Esophagus squamous epithelium (tissue), 5 donors: ENCODE data around the gene FPR2. TPM values are rescaled to one million over a fixed set of nuclear protein-coding genes. Genes with fewer than 3 reads are reported as not detected.

Source experiments
- DNase-seq: peaks from one replicate; lab custom pipeline; 2025; lab: John Stamatoyannopoulos, UW
- H3K27ac ChIP-seq, 4 donors: fragments of 200-600 bp; sonication (generic); one replicate each; pipeline ENCODE4 v1.5.1; 2016 to 2019; ENCODE audit warnings: mild to moderate bottlenecking in 1 of 4
- H3K27me3 ChIP-seq, 4 donors: fragments of 200-600 bp; sonication (generic); 1 replicate in 3 of 4; 2 replicates in 1 of 4; pipeline versions ENCODE4 v1.5.1 to v1.6.0; 2017 to 2021; ENCODE audit warnings: antibody characterized with exemption in 1 of 4
- H3K36me3 ChIP-seq, 3 donors: fragments of 200-600 bp; sonication (generic); one replicate each; pipeline ENCODE4 v1.5.1; 2016 to 2019
- H3K4me1 ChIP-seq, 3 donors: fragments of 200-600 bp; sonication (generic); one replicate each; pipeline ENCODE4 v1.5.1; 2017 to 2019
- H3K4me3 ChIP-seq, 4 donors: fragments of 200-600 bp; sonication (generic); 1 replicate in 3 of 4; 2 replicates in 1 of 4; pipeline ENCODE4 v1.5.1; 2016 to 2019; ENCODE audit warnings: mild to moderate bottlenecking in 2 of 4, moderate library complexity in 1 of 4
- H3K9me3 ChIP-seq, 3 donors: fragments of 200-600 bp; sonication (generic); one replicate each; pipeline ENCODE4 v1.5.1; 2016 to 2019
- CTCF ChIP-seq, 6 experiments: fragments of 450-650 bp in 4 of 6; fragments of 200-600 bp in 2 of 6; sonication (generic) in 2 of 6; IDR thresholded peaks; one replicate each; pipeline ENCODE4 v1.5.1; 2016 to 2019; ENCODE audit warnings: antibody characterized with exemption in 6 of 6, mild to moderate bottlenecking in 4 of 6, moderate library complexity in 4 of 6
- POLR2A ChIP-seq, 4 donors: fragments of 450-650 bp; IDR thresholded peaks; one replicate each; pipeline ENCODE4 v1.6.1; 2017; ENCODE audit warnings: antibody characterized with exemption in 4 of 4, mild to moderate bottlenecking in 4 of 4, moderate library complexity in 3 of 4
- WGBS, 2 donors: methylation state at CpG; one replicate each; pipeline ENCODE4 v1.1.5; 2018; 5-methylcytosine and 5-hydroxymethylcytosine counted together
- intact Hi-C: fragments of 100-400 bp; cut with DNase I; formaldehyde crosslinking; loops from one replicate; pipeline ENCODE4 v1.15.0; 2022
- total RNA-seq, 4 donors: library from RNA; depleted of rRNA; stranded (reverse); fragments of >200 nt; gene quantifications; one replicate each; pipeline ENCODE4 v1.1.0, GENCODE V29; 2016
- donor health status: DM: yes; HTN: yes; CAD: no.

FPR2 gene
- 1 to 10 TPM in 1 of 4 donors, under 1 TPM in 1, not detected in 2; 0.79 to 2.2 TPM for total RNA-seq

GRCh38 chr19:51760697-51761356 lies at the start of gene FPR2:
Gene FPR2 (plus strand): TSS chr19:51761180. CDS start chr19:51768659, 7,479 bp downstream.
- no peaks in the 10 kb centered on the region for H3K36me3 ChIP-seq
- H3K4me1 ChIP-seq, result no peaks in the 10 kb centered on the region
- H3K27me3 ChIP-seq, result peaks cover 0 to 21% (median 0%) of the 10 kb centered on the region in 4 donors
- H3K9me3 ChIP-seq, result no peaks in the 10 kb centered on the region
- DNase-seq, result no peak
- no peak within 1 kb of the TSS for H3K4me3 ChIP-seq
- 54 to 56% methylated on average over 8 of the region's 8 CpGs for WGBS, 2 donors
- TF ChIP-seq CTCF (IDR thresholded peaks at IDR 0.05) (no peak), POLR2A (IDR thresholded peaks at IDR 0.05) (no peak)
- H3K27ac ChIP-seq, result no peak within 1 kb of the TSS
- intact Hi-C loops, result no loop called here

- peaks cover 0 to 2% (median 0%) of the 10 kb centered on the region in 3 donors for H3K36me3 ChIP-seq
- intact Hi-C loops, result loop anchor here (10.0 kb wide), 1 partner anchor 63 kb away; no protein-coding TSS in a partner anchor
- no peak overlapping the region for H3K4me3 ChIP-seq
- DNase-seq, result no peak
- H3K4me1 ChIP-seq, result no peaks in the 10 kb centered on the region
- no peak for TF ChIP-seq CTCF (IDR thresholded peaks at IDR 0.05)
- TF ChIP-seq POLR2A (IDR thresholded peaks at IDR 0.05), result no peak
- H3K27ac ChIP-seq, result no peak overlapping the region
- WGBS, 2 donors, result 67 to 92% methylated on average over 1 of the region's 1 CpG
- no peaks in the 10 kb centered on the region for H3K9me3 ChIP-seq
- H3K27me3 ChIP-seq, result peaks cover 0 to 22% (median 0%) of the 10 kb centered on the region in 4 donors
Measured at GRCh38 chr19:51711702-51712101, 49.3 kb upstream of the FPR2 start.

DNA sequence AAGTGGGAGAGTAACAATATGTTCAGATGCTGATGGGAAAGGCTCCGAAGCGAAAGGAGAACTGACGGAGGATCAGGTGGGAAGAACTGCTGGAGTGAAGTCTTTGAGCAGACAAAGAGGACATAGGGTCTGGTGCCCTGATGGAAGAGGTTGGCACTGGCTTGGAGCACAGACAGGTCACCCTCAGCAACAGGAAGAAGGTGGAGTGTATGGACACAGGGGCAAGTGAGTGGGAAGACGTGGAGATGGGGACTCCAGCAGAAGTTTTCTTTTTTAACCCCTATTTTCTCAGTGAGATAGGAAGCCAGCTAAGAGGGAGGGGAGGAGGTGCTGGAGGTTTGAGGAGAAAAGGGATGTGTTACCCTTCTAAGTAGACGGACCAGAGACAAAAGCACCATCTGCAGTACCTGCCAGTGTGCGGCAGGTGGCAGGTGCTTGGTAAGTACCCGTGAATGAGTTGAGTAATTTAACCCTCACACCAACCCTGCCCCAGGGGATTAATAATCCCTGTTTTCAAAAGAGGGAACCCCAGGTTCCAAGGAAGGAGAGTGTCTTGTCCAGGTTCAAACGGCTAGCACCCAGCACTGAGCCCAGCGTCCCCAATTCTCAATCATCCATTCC lies 48.4 kb upstream of the FPR2 start:
- Histone ChIP-seq H3K4me1 (no peaks in the 10 kb centered on the region), H3K9me3 (no peaks in the 10 kb centered on the region), H3K36me3 (no peaks in the 10 kb centered on the region), H3K4me3 (no peak overlapping the region), H3K27ac (no peak overlapping the region), H3K27me3 (peaks cover 0 to 30% (median 0%) of the 10 kb centered on the region in 4 donors)
- TF ChIP-seq CTCF (IDR thresholded peaks at IDR 0.05) (peak in 5 of 6 experiments; percentile 45 to 69 (median 57)), POLR2A (IDR thresholded peaks at IDR 0.05) (no peak)
- intact Hi-C loops, result loop anchor here (10.0 kb wide), 1 partner anchor 62 kb away; no protein-coding TSS in a partner anchor
- no peak for DNase-seq
- 39 to 40% methylated on average over 9 of the region's 9 CpGs for WGBS, 2 donors

- WGBS, 2 donors, result 92 to 94% methylated on average over 16 to 42 of the region's 74 CpGs
- no peak overlapping the region for H3K4me3 ChIP-seq
- no peaks in the 10 kb centered on the region for H3K4me1 ChIP-seq
- no peaks in the 10 kb centered on the region for H3K36me3 ChIP-seq
- DNase-seq, result no peak
- peaks cover 0 to 41% (median 0%) of the 10 kb centered on the region in 4 donors for H3K27me3 ChIP-seq
- no peaks in the 10 kb centered on the region for H3K9me3 ChIP-seq
- TF ChIP-seq CTCF (IDR thresholded peaks at IDR 0.05) (no peak), POLR2A (IDR thresholded peaks at IDR 0.05) (no peak)
- intact Hi-C loops, result loop anchor here (10.0 kb wide), 1 partner anchor 61 kb away; no protein-coding TSS in a partner anchor
- H3K27ac ChIP-seq, result no peak overlapping the region
Measured at GRCh38 chr19:51713319-51714285, 47.4 kb upstream of the FPR2 start.
